Fibroblast of the aortic adventitia (primary cell): ENCODE data around the gene IQUB. TPM values are rescaled to one million over a fixed set of nuclear protein-coding genes. Genes with fewer than 3 reads are reported as not detected.
"Not testable (repeated sequence)": the region's sequence is repeated elsewhere in the genome, so short reads cannot be mapped to it uniquely, and the experiment has no call there.

Experiments
- DNase-seq: peaks from one replicate; pipeline ENCODE4 v3.0.0-alpha.2; 2010; ENCODE audit warnings: low read depth
- H3K4me3 ChIP-seq: 2 replicates; pipeline ENCODE4 v1.5.1; 2011; ENCODE audit warnings: low read depth, mild to moderate bottlenecking, control low read depth, low read length, moderate library complexity
- total RNA-seq: library from RNA; depleted of rRNA; stranded (reverse); fragments of >200 nt; gene quantifications from 2 replicates; pipeline ENCODE4 v1.2.3, GENCODE V29; 2012; ENCODE audit warnings: low replicate concordance
- TF ChIP-seq, protein P1 (sequence below): IDR thresholded peaks from 2 replicates; pipeline ENCODE4 v1.5.1; 2011; ENCODE audit warnings: mild to moderate bottlenecking, low read length, control low read depth, inconsistent platforms; ENCODE audit not compliant: insufficient read depth

The IQUB gene
- total RNA-seq, 1 donor: 0.81 TPM

- H3K4me3 ChIP-seq: peak overlapping the region; percentile 75
- DNase-seq: no peak
- TF ChIP-seq, protein P1, sequence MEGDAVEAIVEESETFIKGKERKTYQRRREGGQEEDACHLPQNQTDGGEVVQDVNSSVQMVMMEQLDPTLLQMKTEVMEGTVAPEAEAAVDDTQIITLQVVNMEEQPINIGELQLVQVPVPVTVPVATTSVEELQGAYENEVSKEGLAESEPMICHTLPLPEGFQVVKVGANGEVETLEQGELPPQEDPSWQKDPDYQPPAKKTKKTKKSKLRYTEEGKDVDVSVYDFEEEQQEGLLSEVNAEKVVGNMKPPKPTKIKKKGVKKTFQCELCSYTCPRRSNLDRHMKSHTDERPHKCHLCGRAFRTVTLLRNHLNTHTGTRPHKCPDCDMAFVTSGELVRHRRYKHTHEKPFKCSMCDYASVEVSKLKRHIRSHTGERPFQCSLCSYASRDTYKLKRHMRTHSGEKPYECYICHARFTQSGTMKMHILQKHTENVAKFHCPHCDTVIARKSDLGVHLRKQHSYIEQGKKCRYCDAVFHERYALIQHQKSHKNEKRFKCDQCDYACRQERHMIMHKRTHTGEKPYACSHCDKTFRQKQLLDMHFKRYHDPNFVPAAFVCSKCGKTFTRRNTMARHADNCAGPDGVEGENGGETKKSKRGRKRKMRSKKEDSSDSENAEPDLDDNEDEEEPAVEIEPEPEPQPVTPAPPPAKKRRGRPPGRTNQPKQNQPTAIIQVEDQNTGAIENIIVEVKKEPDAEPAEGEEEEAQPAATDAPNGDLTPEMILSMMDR: no peak
These were observed 24.0 kb upstream of the IQUB start for GRCh38 chr7:123558289-123558874.

DNA sequence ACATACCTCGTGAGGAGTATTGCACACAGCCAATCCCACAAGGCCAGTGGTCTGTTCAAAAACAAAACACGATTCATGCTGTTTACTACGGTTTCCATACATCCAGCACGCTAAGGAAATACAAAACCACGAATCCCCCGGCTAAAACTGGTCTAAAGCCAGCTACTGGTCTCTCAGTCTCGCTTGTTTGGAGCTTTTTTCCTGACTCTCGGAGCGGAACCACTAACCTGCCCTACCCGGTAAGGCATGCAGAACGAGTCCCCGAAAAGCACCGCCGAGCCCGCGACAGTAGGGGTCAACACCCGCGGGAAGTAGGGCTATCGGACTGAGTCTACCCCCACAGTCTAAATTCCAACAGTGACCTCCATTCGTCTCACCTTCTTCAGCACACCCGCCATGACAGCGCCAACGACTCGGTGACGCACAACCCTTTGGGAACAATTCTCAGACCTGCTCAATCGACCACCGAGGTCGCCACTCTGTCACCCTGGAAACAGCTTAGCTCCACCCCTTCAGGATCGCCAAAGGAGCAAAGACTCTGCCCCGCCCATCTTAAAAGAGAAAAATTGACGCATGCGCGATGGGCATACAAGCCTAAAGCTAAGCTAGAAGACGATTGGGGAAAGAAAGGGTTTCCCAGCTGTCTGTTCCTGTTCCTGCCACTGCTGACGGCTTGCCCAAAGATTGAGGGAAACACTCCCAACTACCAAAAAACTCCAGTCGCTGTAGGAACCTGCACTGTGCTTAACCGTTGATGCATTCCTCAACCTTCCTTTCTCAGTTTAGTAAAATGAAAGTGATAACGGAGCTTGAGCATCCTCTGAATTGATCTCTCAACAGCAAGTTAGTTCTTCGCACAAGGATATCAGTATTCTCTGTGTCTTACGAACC, 23.2 kb upstream of the IQUB start, which contains the start of gene NDUFA5:
TSS of gene NDUFA5 (minus strand) at position 421 of the 891 bp plus-strand sequence. CDS start at position 398, 23 bp downstream.
- peak within 1 kb of the TSS; percentile 75 for H3K4me3 ChIP-seq
- TF ChIP-seq, protein P1: no peak
- peak; percentile 100 for DNase-seq

DNA sequence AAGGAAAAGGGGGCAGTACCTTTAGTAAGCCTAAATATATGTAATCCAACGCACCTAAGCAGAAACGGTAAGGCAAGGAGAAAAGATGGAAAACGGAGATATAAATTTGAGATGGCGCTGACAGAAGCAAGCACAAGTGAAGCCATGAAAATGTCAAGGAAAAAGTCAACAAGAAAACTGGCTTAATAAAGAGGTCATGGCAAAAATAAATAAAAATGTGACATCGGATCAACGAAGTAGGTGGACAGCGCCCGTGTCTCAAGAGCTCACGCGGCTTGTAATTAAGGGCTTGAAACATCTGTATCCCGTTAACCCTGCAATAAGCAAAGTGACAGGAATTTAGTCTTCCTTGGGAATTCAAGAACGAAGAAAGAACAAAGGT, 22.6 kb upstream of the IQUB start:
- TF ChIP-seq, protein P1: no peak
- DNase-seq: no peak
- H3K4me3 ChIP-seq: peak overlapping the region; percentile 75

DNA sequence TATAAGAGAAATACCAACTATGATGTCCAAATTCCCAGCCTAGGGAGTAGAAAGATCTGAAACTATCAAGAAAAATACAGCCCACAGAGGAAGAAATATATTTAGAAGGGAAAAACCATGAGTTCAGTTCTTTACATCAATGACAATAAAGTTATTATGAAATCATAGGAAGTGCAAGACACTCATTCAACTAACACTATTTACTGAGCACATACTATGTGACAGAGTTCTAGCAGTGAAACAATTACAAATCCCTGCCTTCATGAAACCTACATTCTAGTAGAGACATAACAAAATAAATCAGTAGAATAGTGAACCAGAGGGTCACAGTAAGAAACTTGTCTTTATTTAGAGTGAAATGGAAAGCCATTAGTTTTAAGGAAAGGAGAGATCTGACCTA, 21.1 kb upstream of the IQUB start:
- no peak for DNase-seq
- no peak overlapping the region for H3K4me3 ChIP-seq
- TF ChIP-seq, protein P1: no peak

DNA sequence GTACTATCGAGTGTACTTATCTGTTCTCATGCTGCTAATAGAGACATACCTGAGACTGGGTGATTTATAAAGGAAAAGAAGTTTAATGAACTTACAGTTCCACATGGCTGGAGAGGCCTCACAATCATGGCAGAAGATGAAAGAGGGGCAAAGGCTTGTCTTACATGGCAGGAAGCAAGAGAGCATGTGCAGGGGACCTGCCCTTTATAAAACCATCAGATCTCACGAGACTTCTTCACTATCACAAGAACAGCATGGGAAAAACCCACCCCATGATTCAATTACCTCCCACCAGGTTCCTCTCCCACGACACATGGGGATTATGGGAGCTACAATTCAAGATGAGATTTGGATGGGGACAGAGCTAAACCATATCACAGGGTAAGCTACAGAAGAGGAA, 18.8 kb upstream of the IQUB start:
- TF ChIP-seq, protein P1: no peak
- no peak overlapping the region for H3K4me3 ChIP-seq
- DNase-seq: no peak

GRCh38 chr7:123552641-123553040, 18.2 kb upstream of the IQUB start:
- no peak for DNase-seq
- no peak overlapping the region for H3K4me3 ChIP-seq
- TF ChIP-seq, protein P1: no peak

GRCh38 chr7:123552134-123552533, 17.7 kb upstream of the IQUB start:
- H3K4me3 ChIP-seq, DNase-seq: not testable (repeated sequence)
